CD14-positive monocyte (primary cell): ENCODE data around the gene POLD4. TPM values are rescaled to one million over a fixed set of nuclear protein-coding genes. Genes with fewer than 3 reads are reported as not detected.
A peak's percentile ranks its signal among the peaks of the same experiment; 100 is the strongest.

Source experiments
- DNase-seq, 3 donors: peaks; one replicate each; pipeline ENCODE4 v3.0.0-alpha.2; 2011 to 2022
- H2AFZ ChIP-seq: 2 replicates; pipeline ENCODE4 v1.6.0; 2012; ENCODE audit warnings: mild to moderate bottlenecking, low read depth, low read length, inconsistent platforms; ENCODE audit not compliant: insufficient read depth, poor library complexity, severe bottlenecking
- H3K27ac ChIP-seq, 2 donors: 1 replicate in 1 of 2; 2 replicates in 1 of 2; pipeline ENCODE4 v1.5.1; 2012 to 2013; ENCODE audit warnings: low read length in 2 of 2, control low read depth in 1 of 2, inconsistent platforms in 1 of 2, low read depth in 1 of 2, mild to moderate bottlenecking in 1 of 2
- H3K27me3 ChIP-seq, 2 donors: one replicate each; pipeline versions ENCODE4 v1.6.0 to v1.6.1; 2011 to 2013; ENCODE audit warnings: low read length in 2 of 2; ENCODE audit not compliant: control insufficient read depth in 2 of 2, insufficient read depth in 2 of 2
- H3K36me3 ChIP-seq, 2 donors: replicated peaks in 1 of 2; 1 replicate in 1 of 2; 2 replicates in 1 of 2; pipeline versions ENCODE4 v1.5.1 to v1.6.1; 2012 to 2013; ENCODE audit warnings: low read length in 2 of 2, control low read depth in 1 of 2, inconsistent platforms in 1 of 2, mild to moderate bottlenecking in 1 of 2; ENCODE audit not compliant: insufficient read depth in 2 of 2, control insufficient read depth in 1 of 2
- H3K4me1 ChIP-seq, 2 donors: 1 replicate in 1 of 2; 2 replicates in 1 of 2; pipeline versions ENCODE4 v1.5.1 to v1.6.1; 2012 to 2013; ENCODE audit warnings: low read length in 2 of 2, control low read depth in 1 of 2, inconsistent platforms in 1 of 2, mild to moderate bottlenecking in 1 of 2, moderate library complexity in 1 of 2; ENCODE audit not compliant: insufficient read depth in 2 of 2, control insufficient read depth in 1 of 2
- H3K4me2 ChIP-seq: replicated peaks from 2 replicates; pipeline ENCODE3; 2012; ENCODE audit warnings: low read length, moderate library complexity, mild to moderate bottlenecking; ENCODE audit not compliant: poor library complexity, severe bottlenecking; ENCODE audit errors: extremely low read depth
- H3K4me3 ChIP-seq, 3 experiments: fragments of 200-600 bp in 1 of 3; sonication (generic) in 1 of 3; replicated peaks in 1 of 3; 1 replicate in 2 of 3; 2 replicates in 1 of 3; pipeline ENCODE4 v1.5.1; 2011 to 2013; ENCODE audit warnings: low read length in 3 of 3, mild to moderate bottlenecking in 3 of 3, control low read depth in 2 of 3, low read depth in 2 of 3, inconsistent platforms in 1 of 3, moderate library complexity in 1 of 3
- H3K79me2 ChIP-seq: 2 replicates; pipeline ENCODE4 v1.6.0; 2012; ENCODE audit warnings: mild to moderate bottlenecking, control low read depth, inconsistent platforms, low read length, moderate library complexity; ENCODE audit not compliant: insufficient read depth
- H3K9ac ChIP-seq: 2 replicates; pipeline ENCODE4 v1.6.0; 2017; ENCODE audit warnings: low read length, mild to moderate bottlenecking; ENCODE audit not compliant: insufficient read depth, poor library complexity, severe bottlenecking
- H3K9me3 ChIP-seq, 2 donors: replicated peaks in 1 of 2; 1 replicate in 1 of 2; 2 replicates in 1 of 2; pipeline versions ENCODE4 v1.5.1 to v1.6.1; 2012 to 2013; ENCODE audit warnings: low read length in 2 of 2, control low read depth in 1 of 2; ENCODE audit not compliant: control insufficient read depth in 1 of 2, insufficient read depth in 1 of 2
- H4K20me1 ChIP-seq: 2 replicates; pipeline ENCODE4 v1.6.0; 2012; ENCODE audit warnings: mild to moderate bottlenecking, low read length, control low read depth, moderate library complexity; ENCODE audit not compliant: insufficient read depth
- H3K27ac Mint-ChIP-seq, 7 donors: one replicate each; pipeline ENCODE4 v1.8.0; 2020; ENCODE audit warnings: mild to moderate bottlenecking in 7 of 7, mixed read lengths in 7 of 7, moderate library complexity in 6 of 7, inconsistent platforms in 2 of 7
- H3K27me3 Mint-ChIP-seq, 3 donors: one replicate each; pipeline ENCODE4 v1.8.0; 2021 to 2022; ENCODE audit warnings: low read depth in 3 of 3, mild to moderate bottlenecking in 3 of 3, mixed read lengths in 3 of 3, moderate library complexity in 3 of 3, inconsistent platforms in 1 of 3
- H3K36me3 Mint-ChIP-seq, 2 donors: one replicate each; pipeline ENCODE4 v1.8.0; 2020; ENCODE audit warnings: mixed read lengths in 2 of 2, inconsistent platforms in 1 of 2, mild to moderate bottlenecking in 1 of 2
- H3K4me1 Mint-ChIP-seq: one replicate; pipeline ENCODE4 v1.8.0; 2020; ENCODE audit warnings: mild to moderate bottlenecking, mixed read lengths
- H3K4me3 Mint-ChIP-seq, 2 donors: one replicate each; pipeline ENCODE4 v1.8.0; 2020; ENCODE audit warnings: mild to moderate bottlenecking in 2 of 2, mixed read lengths in 2 of 2, moderate library complexity in 1 of 2
- H3K9me3 Mint-ChIP-seq, 7 donors: one replicate each; pipeline ENCODE4 v1.8.0; 2020 to 2022; ENCODE audit warnings: mixed read lengths in 7 of 7, mild to moderate bottlenecking in 6 of 7, moderate library complexity in 6 of 7, inconsistent platforms in 2 of 7
- WGBS: methylation state at CpG from one replicate; pipeline ENCODE4 v1.1.5; 2013; ENCODE audit warnings: missing lambda C conversion rate; ENCODE audit not compliant: insufficient coverage; 5-methylcytosine and 5-hydroxymethylcytosine counted together
- intact Hi-C, 2 donors: fragments of 100-400 bp; cut with micrococcal nuclease; formaldehyde crosslinking; loops; one replicate each; pipeline versions ENCODE4 v1.15.0 to v1.15.1; 2023
- polyA plus RNA-seq, 3 donors: library from polyadenylated mRNA; depleted of rRNA in 1 of 3; unstranded in 2 of 3; stranded (reverse) in 1 of 3; fragments of 300-500 nt in 2 of 3; fragments of >200 nt in 1 of 3; fragmentation: Illumina TruSeq in 2 of 3; gene quantifications; 1 replicate in 2 of 3; 2 replicates in 1 of 3; pipeline ENCODE4 v1.2.3, GENCODE V29; 2012 to 2021
- TF ChIP-seq, protein P1 (sequence below): fragments of 200-600 bp; IDR thresholded peaks from one replicate; pipeline ENCODE4 v1.8.0; 2022; ENCODE audit warnings: antibody characterized with exemption, mild to moderate bottlenecking

Gene POLD4
- polyA plus RNA-seq, 3 donors = 157 to 205 (median 176) TPM

DNA sequence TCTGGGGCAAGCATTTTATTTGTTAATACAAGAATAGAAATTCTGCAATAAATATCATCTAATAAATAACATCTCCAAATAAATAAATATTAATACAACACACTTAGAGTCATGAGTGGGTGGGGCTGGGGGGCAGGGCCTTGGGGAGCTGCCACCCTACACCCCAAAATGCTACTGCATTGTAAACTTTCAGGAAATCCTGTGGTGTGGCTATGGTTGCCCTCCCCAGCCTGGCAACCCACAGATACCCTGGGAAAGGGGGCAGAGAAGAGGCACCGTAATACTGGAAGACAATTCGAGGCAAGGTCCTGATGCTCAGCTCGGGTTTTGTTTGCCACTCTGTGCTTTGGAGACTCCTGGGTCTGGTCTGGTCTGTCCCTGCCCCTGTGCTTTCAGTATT lies 10.8 kb upstream of the POLD4 start:
- H3K27ac Mint-ChIP-seq = no peak overlapping the region
- no peak overlapping the region for H3K9ac ChIP-seq
- no peaks in the 10 kb centered on the region for H3K27me3 ChIP-seq
- no peak overlapping the region for H3K4me3 ChIP-seq
- peaks cover 39 to 44% of the 10 kb centered on the region in 2 donors for H3K36me3 Mint-ChIP-seq
- H3K4me2 ChIP-seq = no peak overlapping the region
- peaks cover 1% of the 10 kb centered on the region for H4K20me1 ChIP-seq
- H3K4me1 ChIP-seq = peaks cover 11 to 24% of the 10 kb centered on the region in 2 donors
- H3K27me3 Mint-ChIP-seq = peaks cover 8 to 26% (median 17%) of the 10 kb centered on the region in 3 donors
- no peak overlapping the region for H3K27ac ChIP-seq
- no peak for DNase-seq
- H3K4me1 Mint-ChIP-seq = peaks cover 43% of the 10 kb centered on the region
- WGBS = 22% methylated on average over 3 of the region's 3 CpGs
- H3K9me3 Mint-ChIP-seq = peaks cover 0 to 2% (median 0%) of the 10 kb centered on the region in 7 donors
- intact Hi-C loops = no loop called here
- no peak overlapping the region for H2AFZ ChIP-seq
- H3K4me3 Mint-ChIP-seq = no peak overlapping the region
- no peaks in the 10 kb centered on the region for H3K9me3 ChIP-seq
- peaks cover 11% of the 10 kb centered on the region for H3K79me2 ChIP-seq
- TF ChIP-seq, protein P1, sequence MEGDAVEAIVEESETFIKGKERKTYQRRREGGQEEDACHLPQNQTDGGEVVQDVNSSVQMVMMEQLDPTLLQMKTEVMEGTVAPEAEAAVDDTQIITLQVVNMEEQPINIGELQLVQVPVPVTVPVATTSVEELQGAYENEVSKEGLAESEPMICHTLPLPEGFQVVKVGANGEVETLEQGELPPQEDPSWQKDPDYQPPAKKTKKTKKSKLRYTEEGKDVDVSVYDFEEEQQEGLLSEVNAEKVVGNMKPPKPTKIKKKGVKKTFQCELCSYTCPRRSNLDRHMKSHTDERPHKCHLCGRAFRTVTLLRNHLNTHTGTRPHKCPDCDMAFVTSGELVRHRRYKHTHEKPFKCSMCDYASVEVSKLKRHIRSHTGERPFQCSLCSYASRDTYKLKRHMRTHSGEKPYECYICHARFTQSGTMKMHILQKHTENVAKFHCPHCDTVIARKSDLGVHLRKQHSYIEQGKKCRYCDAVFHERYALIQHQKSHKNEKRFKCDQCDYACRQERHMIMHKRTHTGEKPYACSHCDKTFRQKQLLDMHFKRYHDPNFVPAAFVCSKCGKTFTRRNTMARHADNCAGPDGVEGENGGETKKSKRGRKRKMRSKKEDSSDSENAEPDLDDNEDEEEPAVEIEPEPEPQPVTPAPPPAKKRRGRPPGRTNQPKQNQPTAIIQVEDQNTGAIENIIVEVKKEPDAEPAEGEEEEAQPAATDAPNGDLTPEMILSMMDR = no peak
- peaks cover 3 to 17% of the 10 kb centered on the region in 2 donors for H3K36me3 ChIP-seq

DNA sequence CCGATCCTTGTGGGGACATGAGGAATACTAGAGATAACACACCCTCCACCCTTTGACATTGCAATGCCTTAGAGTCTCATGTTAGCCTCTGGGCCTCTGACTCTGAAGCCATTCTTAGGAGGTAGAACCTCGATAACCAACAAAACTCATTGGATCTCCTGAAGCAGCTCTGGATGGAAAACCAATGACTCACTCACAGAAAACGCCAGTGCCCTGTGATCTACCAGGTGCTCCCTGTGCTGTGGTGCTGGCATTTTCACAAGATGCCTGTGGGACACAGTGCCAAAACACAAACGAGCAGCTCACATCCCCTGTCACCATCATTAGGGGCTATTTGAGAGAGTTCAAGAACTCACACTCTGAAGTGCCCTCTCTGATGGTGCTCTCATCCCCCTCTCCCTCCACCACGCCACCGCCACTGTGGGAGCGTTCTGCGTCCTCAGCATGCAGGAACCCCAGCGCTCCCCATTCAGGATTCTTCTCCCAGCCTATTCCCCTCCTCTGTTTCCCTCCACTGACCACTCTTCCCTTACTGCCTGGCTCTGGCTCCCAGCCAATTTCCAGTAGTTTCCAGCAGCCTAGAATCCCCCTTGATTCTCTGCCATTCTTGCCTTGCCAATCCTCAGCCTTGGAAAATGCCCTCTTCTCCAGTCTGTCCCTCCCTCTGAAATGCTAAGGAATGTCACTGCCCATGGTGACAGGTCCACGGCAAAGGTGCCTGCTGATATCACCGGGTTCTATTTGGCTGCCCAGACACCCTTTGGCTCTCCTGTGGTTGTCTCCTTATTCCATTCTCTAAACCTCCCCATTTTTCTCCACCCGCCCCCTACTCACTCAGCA lies 4.7 kb upstream of the POLD4 start:
- no peaks in the 10 kb centered on the region for H3K9me3 ChIP-seq
- DNase-seq = no peak
- H3K4me2 ChIP-seq = peak overlapping the region; percentile 59
- H3K9ac ChIP-seq = no peak overlapping the region
- Mint-ChIP-seq H3K27me3 (peaks cover 2 to 6% (median 4%) of the 10 kb centered on the region in 3 donors), H3K9me3 (peaks cover 0 to 2% (median 0%) of the 10 kb centered on the region in 7 donors), H3K4me1 (peaks cover 53% of the 10 kb centered on the region), H3K4me3 (peak overlapping the region in 1 of 2 donors; percentile 11), H3K27ac (peak overlapping the region; percentile 93 to 99 (median 97)), H3K36me3 (peaks cover 0 to 4% of the 10 kb centered on the region in 2 donors)
- no peak overlapping the region for H3K4me3 ChIP-seq
- H3K27ac ChIP-seq = peak overlapping the region; percentile 86 to 99
- no peaks in the 10 kb centered on the region for H3K36me3 ChIP-seq
- H3K27me3 ChIP-seq = no peaks in the 10 kb centered on the region
- H4K20me1 ChIP-seq = no peaks in the 10 kb centered on the region
- H2AFZ ChIP-seq = no peak overlapping the region
- 87% methylated on average over 9 of the region's 12 CpGs for WGBS
- peaks cover 52 to 58% of the 10 kb centered on the region in 2 donors for H3K4me1 ChIP-seq
- H3K79me2 ChIP-seq = peaks cover 15% of the 10 kb centered on the region
- intact Hi-C loops = loop anchor here in 1 of 2 donors (2.0 kb wide), 1 partner anchor 13 kb away; no protein-coding TSS in a partner anchor
- TF ChIP-seq, protein P1 = no peak
